Stomach (tissue), 4 donors: ENCODE data around the gene SDC3.

ENCODE experiments used
- POLR2A ChIP-seq, 4 donors: fragments of 450-650 bp; IDR thresholded peaks; one replicate each; pipeline ENCODE4 v1.6.1; 2016; ENCODE audit warnings: antibody characterized with exemption in 4 of 4, control low read depth in 2 of 4, mild to moderate bottlenecking in 1 of 4, moderate library complexity in 1 of 4
- TF ChIP-seq, protein P1 (sequence below), 7 experiments: fragments of 450-650 bp in 4 of 7; fragments of 200-600 bp in 3 of 7; sonication (generic) in 3 of 7; IDR thresholded peaks; one replicate each; pipeline ENCODE4 v1.5.1; 2016 to 2019; ENCODE audit warnings: antibody characterized with exemption in 7 of 7, control low read depth in 2 of 7, mild to moderate bottlenecking in 1 of 7

DNA sequence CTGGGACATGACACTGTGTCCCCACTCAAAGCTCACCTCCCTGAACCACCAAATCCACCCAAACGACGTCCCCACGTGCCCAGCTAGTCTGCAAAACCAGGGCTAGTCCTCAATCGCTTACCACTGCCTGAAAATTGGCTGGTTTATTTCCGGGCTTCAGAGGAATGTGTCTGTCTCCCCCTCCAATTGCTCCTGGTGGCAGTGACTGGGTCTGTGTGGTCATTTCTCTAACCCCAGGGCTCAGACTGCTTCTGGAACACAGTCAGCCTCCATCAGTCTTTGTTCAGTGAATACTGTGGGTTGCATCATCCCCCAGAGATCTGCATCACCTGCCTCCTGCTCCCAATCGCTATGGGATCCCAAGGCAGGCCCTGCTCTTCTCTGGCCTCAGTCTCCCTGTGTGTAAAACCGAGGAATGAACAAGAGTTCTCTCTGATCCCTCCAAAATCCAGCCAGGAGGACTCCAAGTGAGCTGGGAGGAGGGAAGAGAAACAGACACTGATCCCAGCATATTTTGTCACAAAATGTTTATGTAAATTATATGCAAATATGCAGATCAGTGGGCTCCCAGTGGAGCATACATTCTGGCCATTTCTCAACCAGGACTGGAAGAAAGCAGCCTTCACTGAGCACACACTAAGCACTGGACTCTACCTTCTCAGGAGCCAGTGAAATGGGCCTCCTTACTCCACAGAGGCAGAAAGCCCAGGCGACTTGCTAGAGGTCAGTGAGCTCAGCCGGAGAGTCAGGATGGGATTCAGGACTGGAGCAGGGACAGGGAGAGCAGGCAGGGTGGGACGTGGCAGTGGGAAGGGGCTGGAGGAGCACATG lies 20.9 kb downstream of the SDC3 start:
- TF ChIP-seq POLR2A (IDR thresholded peaks at IDR 0.05) = no peak
- TF ChIP-seq, protein P1, sequence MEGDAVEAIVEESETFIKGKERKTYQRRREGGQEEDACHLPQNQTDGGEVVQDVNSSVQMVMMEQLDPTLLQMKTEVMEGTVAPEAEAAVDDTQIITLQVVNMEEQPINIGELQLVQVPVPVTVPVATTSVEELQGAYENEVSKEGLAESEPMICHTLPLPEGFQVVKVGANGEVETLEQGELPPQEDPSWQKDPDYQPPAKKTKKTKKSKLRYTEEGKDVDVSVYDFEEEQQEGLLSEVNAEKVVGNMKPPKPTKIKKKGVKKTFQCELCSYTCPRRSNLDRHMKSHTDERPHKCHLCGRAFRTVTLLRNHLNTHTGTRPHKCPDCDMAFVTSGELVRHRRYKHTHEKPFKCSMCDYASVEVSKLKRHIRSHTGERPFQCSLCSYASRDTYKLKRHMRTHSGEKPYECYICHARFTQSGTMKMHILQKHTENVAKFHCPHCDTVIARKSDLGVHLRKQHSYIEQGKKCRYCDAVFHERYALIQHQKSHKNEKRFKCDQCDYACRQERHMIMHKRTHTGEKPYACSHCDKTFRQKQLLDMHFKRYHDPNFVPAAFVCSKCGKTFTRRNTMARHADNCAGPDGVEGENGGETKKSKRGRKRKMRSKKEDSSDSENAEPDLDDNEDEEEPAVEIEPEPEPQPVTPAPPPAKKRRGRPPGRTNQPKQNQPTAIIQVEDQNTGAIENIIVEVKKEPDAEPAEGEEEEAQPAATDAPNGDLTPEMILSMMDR (IDR thresholded peaks at IDR 0.05) = no peak
